Measurements from ENCODE around the gene MDC1. TPM values are rescaled to one million over a fixed set of nuclear protein-coding genes. Genes with fewer than 3 reads are reported as not detected.

Gene MDC1
- polyA plus RNA-seq = 4.3 and 8.1 TPM in 2 replicates
- polyA minus RNA-seq = 9.3 and 10.5 TPM in 2 replicates

GRCh38 chr6:30717129-30717844 lies at the start of gene MDC1:
TSS of gene MDC1 (minus strand) at chr6:30717281. CDS start at chr6:30715175, 2,106 bp downstream.
- peak within 1 kb of the TSS; percentile 76 for H3K4me3 ChIP-seq (ENCODE audit: low read length)
- H4K20me1 ChIP-seq (ENCODE audit: insufficient read depth) = peaks cover 7% of the 10 kb centered on the region
- H3K9me2 ChIP-seq (ENCODE audit: insufficient read depth, low read length) = no peaks in the 10 kb centered on the region
- H3K9me3 ChIP-seq (ENCODE audit: low read length) = no peaks in the 10 kb centered on the region
- H3K79me2 ChIP-seq (replicated peaks; ENCODE audit: insufficient read depth, low read length) = peaks cover 44% of the 10 kb centered on the region
- H3F3A ChIP-seq (ENCODE audit: insufficient read depth, low read length, poor library complexity, severe bottlenecking) = peaks cover 5% of the 10 kb centered on the region
- H3K36me3 ChIP-seq (ENCODE audit: insufficient read depth, low read length) = no peaks in the 10 kb centered on the region
- H3K4me2 ChIP-seq (ENCODE audit: low read length) = peak within 1 kb of the TSS; percentile 91
- H2AFZ ChIP-seq (ENCODE audit: low read depth, low read length) = peak within 1 kb of the TSS; percentile 92
- peak within 1 kb of the TSS; percentile 70 for H3K9ac ChIP-seq (ENCODE audit: low read length)
- peak within 1 kb of the TSS; percentile 88 for H3K27ac ChIP-seq (ENCODE audit: low read length)
- no peaks in the 10 kb centered on the region for H3K27me3 ChIP-seq (ENCODE audit: insufficient read depth, low read depth, low read length)
- TF ChIP-seq POLR2AphosphoS5 (IDR thresholded peaks at IDR 0.05) (peak; percentile 94), RAD21 (conservative IDR thresholded peaks at IDR 0.05) (peak; percentile 43), MXI1 (conservative IDR thresholded peaks at IDR 0.05; ENCODE audit: poor library complexity, severe bottlenecking) (peak; percentile 90), SMC3 (conservative IDR thresholded peaks at IDR 0.05; ENCODE audit: poor library complexity) (peak; percentile 38), CTCF (IDR thresholded peaks at IDR 0.05; ENCODE audit: poor library complexity, severe bottlenecking) (peak; percentile 66), EP300 (conservative IDR thresholded peaks at IDR 0.05; ENCODE audit: poor library complexity, severe bottlenecking) (peak; percentile 80), REST (IDR thresholded peaks at IDR 0.05; ENCODE audit: borderline replicate concordance) (peak; percentile 26), EZH2 (IDR thresholded peaks at IDR 0.05; ENCODE audit: borderline replicate concordance, insufficient read depth, low read length, poor library complexity, severe bottlenecking) (no peak), TAF1 (IDR thresholded peaks at IDR 0.05; ENCODE audit: low read depth) (peak; percentile 73)

GRCh38 chr6:30766461-30767157 lies 49.5 kb upstream of the MDC1 start:
- Histone ChIP-seq H3K36me3 (ENCODE audit: insufficient read depth, low read length) (no peaks in the 10 kb centered on the region), H3K9ac (ENCODE audit: low read length) (no peak overlapping the region), H3K4me2 (ENCODE audit: low read length) (no peak overlapping the region), H3K79me2 (replicated peaks; ENCODE audit: insufficient read depth, low read length) (no peaks in the 10 kb centered on the region), H3K27ac (ENCODE audit: low read length) (no peak overlapping the region), H4K20me1 (ENCODE audit: insufficient read depth) (no peaks in the 10 kb centered on the region), H2AFZ (ENCODE audit: low read depth, low read length) (no peak overlapping the region), H3K4me3 (ENCODE audit: low read length) (no peak overlapping the region), H3K9me2 (ENCODE audit: insufficient read depth, low read length) (no peaks in the 10 kb centered on the region), H3F3A (ENCODE audit: insufficient read depth, low read length, poor library complexity, severe bottlenecking) (no peaks in the 10 kb centered on the region), H3K27me3 (ENCODE audit: insufficient read depth, low read depth, low read length) (no peaks in the 10 kb centered on the region), H3K9me3 (ENCODE audit: low read length) (no peaks in the 10 kb centered on the region)
- TF ChIP-seq SMC3 (conservative IDR thresholded peaks at IDR 0.05; ENCODE audit: poor library complexity) (no peak), EZH2 (IDR thresholded peaks at IDR 0.05; ENCODE audit: borderline replicate concordance, insufficient read depth, low read length, poor library complexity, severe bottlenecking) (no peak), POLR2AphosphoS5 (IDR thresholded peaks at IDR 0.05) (no peak), REST (IDR thresholded peaks at IDR 0.05; ENCODE audit: borderline replicate concordance) (no peak), MXI1 (conservative IDR thresholded peaks at IDR 0.05; ENCODE audit: poor library complexity, severe bottlenecking) (no peak), CTCF (IDR thresholded peaks at IDR 0.05; ENCODE audit: poor library complexity, severe bottlenecking) (no peak), RAD21 (conservative IDR thresholded peaks at IDR 0.05) (no peak), EP300 (conservative IDR thresholded peaks at IDR 0.05; ENCODE audit: poor library complexity, severe bottlenecking) (no peak), TAF1 (IDR thresholded peaks at IDR 0.05; ENCODE audit: low read depth) (no peak)

All from neural cell (in vitro differentiated cells).